AG08396 (cell line): ENCODE data around the gene KIAA1328.
A peak's percentile ranks its signal among the peaks of the same experiment; 100 is the strongest.

Source experiments
- DNase-seq: peaks from one replicate; pipeline ENCODE4 v3.0.0; 2012; ENCODE audit warnings: low spot score, mixed read lengths

KIAA1328 gene

DNA sequence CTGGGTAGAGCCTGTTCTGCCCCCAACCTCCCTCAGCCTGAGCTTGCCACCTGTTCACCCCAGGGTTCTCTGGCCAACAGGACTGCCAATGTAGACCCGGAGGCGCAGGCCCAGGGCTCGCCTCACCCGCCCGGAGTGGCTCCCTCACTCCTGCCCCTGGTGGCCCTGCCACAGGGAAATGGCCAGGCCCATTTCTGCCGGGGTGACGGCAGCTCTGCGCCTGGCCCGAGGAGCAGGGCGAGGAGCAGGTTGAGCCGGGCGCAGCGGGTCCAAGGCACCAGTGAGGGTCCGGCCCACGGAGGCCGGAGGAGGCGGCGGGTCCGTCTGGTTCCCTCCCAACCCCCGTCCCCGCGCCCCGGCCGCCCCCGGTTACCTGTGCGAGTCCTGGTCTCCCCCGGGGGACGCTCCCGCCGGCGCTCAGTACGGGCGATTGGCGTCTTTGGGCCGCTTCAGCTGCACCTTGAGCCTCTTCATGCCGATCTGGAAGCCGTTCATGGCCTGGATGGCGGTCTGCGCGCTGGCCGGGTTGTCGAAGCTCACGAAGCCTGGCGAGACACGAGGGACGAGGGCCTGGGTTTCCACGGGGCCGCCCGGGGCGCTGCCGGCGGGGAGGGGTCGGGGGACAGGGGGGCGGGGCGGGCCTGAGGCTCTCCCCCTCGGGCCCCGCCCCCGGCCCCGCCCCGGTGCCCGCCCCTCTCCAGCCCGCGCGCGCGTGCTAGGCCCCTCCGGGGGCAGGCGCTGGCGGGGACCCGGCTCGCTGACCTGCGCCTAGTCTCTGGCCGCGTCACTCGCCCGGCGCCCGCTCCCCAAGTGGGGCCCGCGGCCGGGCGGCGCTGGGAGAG is 424.7 kb downstream of the KIAA1328 start:
- peak; percentile 43 for DNase-seq

DNA sequence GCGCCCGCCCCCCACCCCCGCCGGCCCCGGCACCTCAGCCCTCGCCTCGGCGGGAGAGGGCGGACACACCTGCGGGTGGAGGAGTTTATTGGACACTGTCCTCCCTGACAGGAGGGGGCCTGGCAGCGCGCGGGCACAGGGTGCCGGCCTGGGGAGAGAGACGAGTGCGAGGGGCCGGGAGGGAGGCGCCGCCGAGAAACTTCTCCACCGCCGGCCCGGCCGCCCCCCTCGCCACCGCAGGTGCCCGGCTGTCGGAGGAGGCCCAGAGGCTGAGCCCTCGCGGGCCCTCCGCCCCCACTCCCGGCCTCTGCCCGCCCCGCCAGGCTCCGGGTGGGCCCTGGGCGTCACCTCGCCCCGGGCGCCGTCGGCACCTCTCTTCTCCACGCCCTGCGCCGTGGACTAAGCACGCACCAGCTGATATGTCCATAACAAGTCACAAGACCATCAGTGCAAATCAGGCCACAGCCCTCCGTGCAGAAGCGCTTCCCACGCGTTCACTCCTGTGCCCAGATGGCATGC is 425.4 kb downstream of the KIAA1328 start:
- DNase-seq, result no peak

DNA sequence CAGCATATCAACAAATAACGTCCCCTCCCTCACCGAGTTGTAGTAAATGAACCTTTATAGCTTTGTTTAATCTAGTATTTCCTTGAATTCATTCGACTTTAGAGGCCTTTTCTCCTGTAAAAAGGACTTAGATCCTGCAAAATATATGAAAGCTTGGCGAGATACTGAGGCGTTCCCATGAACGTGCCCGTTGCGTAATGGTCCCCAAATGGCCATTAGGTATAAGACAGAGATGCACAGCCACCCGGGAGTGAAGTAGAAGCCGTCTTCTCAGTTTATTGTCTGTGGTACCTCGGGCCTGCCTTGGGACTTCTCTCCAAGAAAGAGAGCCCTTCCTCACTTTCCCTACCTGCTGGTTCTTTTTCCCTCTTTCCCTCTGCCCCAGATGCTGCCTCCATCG is 426.0 kb downstream of the KIAA1328 start:
- DNase-seq, result no peak

DNA sequence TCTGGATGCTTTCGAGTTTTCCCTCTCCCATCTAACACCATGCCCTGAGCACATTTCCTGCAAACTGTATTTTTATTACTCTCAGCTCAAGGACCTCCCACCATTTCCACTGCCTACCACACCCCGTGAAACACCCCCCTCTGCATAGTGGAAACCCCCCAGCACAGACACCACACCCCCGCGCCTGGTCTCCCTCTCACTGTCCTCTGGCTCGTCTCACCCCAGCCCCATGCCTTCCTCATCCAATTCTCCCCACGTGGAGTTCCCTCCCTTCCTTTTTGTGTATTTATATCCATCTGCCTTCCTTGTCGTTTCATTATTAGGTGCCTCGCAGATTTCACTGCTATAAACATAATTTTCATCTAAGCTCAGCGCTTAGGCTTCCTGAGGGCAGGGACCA is 429.2 kb downstream of the KIAA1328 start:
- no peak for DNase-seq

DNA sequence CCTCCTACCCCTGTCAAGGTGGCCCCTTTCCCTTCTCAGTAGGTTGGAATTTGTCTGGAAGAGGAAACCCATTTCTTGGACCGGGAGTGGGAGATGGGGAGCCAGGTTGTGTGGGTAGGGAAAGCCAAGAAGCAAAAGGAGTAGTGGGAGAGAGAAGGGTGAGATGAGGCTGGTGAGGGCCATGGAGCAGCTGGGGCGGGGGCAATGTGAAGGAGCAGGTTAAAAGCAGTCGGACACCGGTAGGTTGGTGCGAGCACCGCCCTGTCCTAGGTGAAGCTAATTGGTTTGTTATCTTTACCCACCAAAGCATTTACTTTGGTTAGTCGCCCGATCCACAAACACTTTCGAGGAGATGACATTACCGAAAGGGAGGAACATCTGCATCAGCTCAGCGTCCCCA is 429.9 kb downstream of the KIAA1328 start:
- no peak for DNase-seq

DNA sequence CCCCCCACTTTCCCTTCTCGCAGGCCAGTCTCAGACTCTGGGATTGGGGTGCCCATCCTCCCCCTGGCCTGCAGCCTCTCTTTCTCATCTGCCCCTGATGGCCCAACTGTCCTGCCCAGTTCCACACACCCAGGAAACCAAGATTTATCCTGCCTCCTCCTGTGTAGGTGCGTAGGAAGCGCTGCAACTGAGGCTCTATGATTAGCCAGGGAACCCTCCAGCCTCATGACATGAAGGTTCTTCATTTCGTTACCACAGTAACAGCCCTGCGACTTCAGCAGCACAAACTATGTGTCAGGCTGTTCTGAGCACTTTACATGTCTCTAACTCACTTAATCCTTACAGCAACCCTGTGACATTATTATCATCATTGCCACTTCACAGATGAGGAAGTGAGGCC is 430.8 kb downstream of the KIAA1328 start:
- no peak for DNase-seq

DNA sequence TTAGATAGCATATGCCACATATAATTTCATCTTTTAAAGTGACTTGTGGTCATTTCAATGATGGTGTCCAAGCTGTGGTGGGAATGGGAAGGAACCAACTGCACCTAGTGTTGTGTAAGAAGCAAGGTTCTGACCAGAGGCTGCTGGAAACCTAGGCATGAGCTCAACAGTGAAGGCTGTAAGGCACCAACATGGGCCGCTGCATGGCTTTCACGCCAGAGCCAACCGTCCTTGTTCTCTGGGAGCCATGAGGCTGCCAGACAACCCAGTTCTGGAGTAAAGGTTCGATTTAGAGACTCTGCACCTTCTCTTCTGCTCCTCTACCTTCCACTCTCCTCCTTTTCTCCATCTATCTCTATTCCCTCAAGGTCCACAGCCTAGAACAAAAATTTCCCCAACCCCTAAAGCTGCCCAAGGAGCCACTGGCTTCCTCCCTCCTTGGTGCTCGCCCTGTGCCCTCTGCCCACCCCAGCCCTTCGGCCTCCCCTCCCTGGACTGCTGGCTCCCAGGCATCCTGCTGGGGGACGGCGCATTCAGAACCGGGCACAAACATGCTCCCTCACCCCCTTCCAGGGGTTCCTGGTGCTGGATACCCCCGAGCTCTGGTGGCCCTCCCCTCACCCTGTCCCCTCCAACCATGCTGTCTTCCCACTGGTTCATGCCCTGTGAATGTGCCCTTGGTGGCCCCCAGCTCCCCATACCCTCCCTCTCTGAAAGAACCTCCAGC is 431.6 kb downstream of the KIAA1328 start:
- no peak for DNase-seq

DNA sequence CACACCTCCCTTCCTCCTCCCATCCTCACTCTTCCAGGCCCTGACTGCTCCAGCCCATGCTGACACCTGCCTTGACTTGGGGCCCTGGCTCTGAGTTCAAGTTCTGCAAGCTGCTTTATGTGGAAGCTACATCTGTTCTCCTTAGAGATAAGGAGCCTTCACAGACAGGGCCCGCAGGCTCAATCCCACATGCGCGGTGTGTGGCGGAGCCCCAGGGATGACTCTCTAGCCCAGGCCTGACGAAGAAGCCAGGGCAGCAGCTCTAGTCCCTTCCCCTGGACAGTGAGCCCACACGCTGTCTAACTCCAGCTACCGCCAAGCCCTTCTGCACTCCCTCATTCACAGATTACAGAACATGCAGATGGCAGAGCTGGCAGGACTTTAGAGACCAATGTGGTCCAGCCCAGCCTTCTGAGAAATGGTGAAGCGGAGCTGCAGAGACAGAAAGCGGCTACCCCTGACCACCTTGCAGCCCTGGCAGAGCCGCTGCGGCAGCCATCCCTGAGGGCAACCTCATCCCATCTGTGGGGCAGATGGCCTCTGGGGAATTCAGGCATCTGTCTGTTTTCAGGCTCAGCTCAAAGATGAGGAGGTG is 432.4 kb downstream of the KIAA1328 start:
- no peak for DNase-seq

DNA sequence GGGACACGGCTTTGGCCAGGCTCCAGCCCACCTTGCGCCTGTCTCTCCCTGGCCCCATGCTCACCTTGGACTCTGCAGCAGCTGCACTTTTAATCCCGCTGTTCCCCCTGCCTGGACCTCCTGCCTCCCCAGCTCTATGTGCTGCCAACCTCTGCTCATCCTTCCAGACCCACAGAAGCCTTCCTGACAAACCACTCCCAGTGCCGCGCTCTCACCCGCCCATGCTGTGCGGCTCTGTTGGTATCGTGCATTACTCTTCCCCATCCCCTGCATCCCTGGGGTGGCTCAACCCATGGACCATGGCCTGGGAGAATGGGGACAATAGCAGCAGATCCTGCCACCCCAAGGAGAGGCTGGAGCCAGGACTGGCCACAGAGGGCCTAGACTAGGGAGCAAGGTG is 433.1 kb downstream of the KIAA1328 start:
- DNase-seq, result no peak

DNA sequence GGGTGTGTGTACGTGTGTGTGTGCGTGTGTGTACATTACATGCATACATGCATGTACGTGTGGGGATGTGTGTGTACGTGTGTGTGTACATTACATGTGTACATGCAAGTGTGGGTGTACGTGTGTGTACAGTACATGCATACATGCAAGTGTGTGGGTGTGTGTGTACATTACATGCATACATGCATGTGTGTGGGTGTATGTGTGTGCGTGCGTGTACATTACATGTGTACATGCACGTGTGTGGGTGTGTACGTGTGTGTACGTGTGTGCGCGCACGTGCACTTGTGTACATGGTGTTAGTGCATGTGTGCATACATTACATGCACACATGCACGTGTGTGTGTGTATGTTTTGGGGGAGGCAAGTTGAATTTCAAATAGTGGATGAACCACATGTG is 436.0 kb downstream of the KIAA1328 start:
- DNase-seq, result no peak

DNA sequence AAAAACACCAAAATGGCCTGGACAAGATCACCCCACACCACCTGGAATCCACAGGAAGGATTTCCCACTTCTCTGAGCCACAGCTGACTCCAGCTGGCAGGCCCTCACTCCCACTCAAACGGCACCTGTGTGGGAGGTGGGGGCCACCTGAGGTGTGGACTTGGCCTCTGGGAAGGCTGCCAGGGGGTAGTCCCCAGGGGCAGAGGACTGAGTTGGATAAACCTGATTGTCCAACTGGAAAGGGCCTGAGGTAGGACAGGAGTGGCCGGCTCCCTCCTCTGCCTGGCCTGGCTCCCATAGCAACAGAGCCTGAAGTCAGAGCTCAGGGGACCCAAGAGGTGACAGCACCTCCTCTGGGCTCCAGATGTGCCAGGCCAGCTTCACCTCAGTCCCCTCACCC is 436.5 kb downstream of the KIAA1328 start:
- DNase-seq, result no peak

DNA sequence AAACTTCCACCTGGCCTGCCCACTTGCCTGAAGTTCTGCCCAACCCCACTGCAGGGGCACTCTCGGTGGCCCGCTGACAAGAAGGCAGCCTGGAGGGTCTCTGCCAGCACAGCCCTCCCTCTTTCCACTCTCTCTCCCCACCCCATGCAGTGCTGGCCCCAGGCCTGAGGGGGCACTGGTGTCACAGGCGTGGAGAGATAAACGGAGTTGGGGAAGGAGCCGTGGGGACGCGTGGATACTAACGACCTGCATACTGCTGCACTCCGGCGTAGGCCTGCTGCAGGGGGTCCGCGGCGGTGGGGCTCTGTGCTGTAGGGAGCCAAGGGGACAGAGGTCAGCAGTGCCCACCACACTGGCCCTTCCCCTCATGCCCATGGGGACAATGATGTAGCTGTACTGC is 437.4 kb downstream of the KIAA1328 start:
- no peak for DNase-seq

DNA sequence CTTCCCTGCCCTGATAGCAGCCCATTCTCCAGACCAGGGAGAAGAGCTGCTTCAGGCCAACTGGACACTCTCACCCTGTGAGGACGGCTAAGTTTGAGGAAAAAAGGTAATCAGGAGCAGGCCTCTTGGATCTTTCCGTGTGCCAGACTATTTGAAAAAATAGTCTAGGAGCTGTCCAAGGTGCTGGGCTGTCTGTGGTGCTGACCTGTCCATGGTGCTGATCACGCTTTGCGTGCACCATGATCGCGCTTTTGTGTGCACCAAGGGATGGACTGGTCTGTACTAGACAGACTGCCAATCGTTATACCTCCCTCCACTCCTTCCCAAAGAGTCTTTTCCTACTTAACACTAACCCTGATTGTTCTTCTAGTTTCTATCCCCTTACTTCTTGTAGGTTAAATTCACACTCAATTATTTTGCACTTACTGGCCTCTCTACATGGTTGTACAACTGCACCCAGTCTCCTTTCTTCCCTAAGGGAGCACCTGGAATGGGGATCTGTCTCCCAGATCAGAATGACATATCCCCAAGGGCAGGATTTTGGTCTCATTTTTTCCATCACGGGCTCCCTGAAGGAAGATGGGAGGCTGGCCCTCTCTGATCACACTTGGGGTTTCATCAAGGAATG is 441.2 kb downstream of the KIAA1328 start:
- peak; percentile 63 for DNase-seq

DNA sequence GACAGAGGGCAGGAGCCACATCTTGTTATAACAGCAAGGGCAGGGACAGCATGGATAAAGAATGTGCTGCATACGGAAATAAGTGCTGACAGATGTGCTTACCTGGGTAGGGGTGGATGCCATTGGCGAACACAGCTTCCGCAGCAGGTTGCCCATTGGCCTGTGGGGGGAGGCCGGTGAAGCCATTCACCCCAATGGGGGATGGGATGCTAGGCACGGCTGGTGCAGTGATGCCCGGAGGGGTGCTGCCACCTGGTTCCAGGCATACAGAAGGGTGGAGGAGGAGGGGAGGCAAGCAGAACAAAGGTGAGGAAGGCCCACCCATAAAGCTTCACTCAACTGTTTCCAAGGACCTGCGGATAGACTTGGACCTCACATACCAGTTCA is 441.7 kb downstream of the KIAA1328 start:
- no peak for DNase-seq

DNA sequence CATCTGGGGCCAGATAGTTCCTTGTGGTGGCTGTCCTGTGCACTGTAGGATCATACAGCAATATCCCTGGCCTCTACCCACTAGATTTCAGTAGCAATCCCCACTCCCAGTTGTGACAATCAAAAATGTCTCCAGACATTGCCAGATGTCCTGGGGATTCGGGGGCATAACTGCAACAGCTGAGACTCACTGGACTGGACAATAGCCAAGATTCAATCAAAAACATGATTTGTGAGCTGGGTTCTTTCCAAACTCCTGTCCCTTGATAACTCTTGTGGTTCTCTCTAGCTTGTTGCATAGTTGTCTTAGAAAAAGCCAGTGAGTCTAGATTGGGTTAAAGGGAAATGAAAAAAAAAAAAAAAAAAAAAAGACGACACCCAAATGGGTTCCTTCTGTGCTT is 443.3 kb downstream of the KIAA1328 start:
- DNase-seq, result no peak

DNA sequence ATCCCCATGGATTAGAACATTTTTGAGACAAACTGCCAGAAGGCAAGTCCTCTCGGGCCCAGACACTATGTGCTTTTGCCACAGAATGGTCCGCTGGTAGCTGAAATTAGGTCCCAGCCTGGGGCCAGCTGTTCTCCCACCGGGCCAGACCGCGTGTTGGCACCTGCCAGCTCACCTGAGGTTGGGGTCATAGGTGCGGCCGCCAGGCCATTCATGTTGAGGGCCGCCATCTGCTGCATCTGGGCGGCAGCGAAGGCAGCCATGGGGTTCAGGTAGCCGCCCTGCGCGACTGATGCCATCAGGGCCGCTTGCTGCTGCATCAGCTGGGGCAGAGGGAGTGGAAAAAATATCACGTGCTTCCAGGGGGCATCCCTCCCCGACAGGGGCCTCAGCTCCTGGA is 443.9 kb downstream of the KIAA1328 start:
- DNase-seq, result no peak

DNA sequence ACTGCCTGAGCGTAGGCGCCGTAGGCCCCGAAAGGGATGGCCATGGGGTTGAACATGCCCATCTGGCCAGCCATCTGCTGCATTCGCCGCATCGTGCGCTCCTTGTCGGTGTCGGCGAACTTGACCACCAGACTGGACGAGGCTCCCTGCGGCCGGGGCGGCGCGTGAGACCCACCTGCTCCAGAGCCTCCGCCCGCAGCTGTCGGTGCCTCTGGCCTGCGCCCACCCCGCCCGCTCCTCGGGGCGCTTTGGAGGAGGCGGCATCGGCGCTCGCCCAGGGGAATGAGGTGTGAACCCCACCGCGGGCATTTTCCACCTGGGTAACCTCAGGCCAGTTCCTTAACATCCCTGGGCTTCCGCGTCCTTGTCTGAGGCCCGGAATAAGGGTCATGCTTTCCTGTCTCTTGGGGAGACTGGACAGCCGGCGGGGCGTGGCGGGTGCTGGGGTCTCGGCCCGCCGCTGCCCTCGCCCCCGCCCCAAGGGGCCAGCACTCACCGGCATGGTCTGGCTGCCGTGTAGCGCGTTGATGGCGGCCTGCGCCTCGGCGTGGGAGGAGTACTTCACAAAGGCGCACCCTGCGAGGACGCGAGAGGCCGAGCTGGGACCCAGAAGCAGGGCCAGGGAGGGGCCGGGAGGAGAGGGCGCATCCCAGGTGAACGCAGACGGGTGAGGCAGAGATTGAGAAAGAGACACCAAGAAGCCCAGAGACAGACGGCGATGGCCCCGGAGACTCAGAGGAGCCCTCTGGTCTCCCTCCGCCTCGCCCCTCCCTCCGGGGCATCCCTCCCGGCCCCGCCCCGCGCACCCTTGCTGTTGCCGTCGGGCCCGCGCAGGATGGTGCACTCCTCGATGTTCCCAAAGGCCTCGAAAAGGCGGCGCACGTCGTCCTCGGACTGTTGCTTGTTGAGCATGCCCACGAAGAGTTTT is 445.6 kb downstream of the KIAA1328 start:
- no peak for DNase-seq

DNA sequence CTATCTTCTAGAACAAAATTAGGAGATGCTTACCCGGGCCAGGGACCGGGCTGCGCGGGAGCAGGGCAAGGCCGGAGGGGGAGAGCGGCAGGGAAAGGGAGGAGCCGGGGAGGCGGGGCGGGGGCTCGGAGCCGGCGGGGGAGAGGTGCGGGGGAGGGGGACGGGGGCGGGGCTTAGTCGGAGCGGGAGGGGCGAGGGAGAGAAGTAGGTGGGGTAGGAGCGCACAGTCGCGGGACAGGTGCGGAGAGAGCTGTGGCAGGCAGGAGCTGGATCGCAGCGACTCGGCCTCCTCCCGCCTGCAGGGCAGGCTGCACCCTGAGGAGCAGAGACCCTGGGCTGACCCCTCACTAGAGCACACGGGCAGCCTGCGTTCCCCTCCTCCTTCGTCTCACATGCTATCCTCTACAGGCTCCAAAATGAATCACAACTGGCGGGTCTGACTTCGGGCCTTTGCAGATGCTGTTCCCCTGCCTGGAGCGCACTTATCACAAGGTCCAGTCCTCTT is 446.4 kb downstream of the KIAA1328 start:
- DNase-seq, result no peak

DNA sequence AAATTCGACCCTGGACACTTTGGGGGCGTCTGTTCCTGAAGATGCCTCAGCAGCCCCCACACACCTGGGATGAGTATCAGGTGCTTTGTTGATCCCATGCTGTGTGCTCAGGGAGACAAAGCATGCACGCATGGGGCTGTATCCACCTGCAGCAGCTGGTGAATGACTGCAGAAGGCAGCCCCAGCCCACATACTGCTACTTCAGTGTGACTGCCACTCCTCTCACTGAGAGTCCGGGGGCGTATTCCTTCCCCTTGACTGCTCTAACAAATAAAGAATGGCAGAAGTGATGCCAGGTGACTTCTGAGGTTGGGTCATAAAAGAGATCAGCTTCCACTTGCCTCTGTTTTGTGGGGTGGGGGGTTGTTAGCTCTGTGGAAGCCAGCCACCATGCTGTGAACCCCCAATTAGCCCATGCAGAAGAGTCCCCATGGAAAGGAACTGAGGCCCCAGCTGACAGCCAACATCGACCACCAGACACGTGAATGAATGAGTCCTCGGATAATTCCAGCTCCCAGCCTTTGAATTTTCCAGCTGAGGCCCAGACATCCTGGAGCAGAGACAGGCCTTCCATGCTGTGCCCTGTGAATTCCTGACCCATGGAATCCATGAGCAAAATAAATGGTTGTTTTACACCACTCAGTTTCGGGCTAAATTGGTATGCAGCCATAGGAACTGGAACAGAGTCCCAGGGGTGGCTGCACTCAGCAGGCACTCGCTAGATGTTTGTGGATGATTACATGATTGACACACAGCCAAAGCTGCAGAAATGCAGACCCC is 447.4 kb downstream of the KIAA1328 start:
- no peak for DNase-seq

DNA sequence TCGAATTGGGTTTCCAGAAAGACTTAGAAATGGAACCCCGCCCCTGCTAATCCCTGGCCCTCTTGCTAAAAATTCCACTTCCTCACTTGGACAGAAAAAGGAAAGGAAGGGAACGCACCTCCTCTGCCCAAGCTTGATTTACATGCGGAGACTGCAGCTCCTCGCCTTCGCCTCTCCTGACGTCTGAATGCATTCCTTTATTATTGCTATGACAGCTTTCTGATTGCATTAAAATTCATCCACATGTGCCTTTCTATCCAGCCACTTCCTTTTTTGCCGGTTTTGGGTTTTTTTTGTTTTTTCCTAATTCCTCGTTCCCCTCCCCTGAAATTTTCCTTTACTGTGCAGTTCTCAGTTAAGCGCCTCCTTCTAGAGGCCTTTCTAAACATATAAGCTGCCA is 448.9 kb downstream of the KIAA1328 start:
- DNase-seq, result no peak
